Stimulated activated CD4-positive, alpha-beta T cell treated with anti-CD3 and anti-CD28 coated beads, TNF-alpha, amount 100 ng/mL, for 4 hours (primary cell): Measurements from ENCODE around the gene CADM1.

ENCODE experiments used
- DNase-seq, 3 experiments: peaks; one replicate each; pipeline ENCODE4 v3.0.0-alpha.2; 2020; ENCODE audit warnings: low read depth in 3 of 3

Gene CADM1

GRCh38 chr11:115279813-115280761 lies 224.1 kb downstream of the CADM1 start:
- no peak for DNase-seq

GRCh38 chr11:115276799-115277198 lies 227.4 kb downstream of the CADM1 start:
- no peak for DNase-seq

- DNase-seq, result no peak
These were observed 228.0 kb downstream of the CADM1 start for GRCh38 chr11:115276191-115276590.

GRCh38 chr11:115275045-115275444 lies 229.2 kb downstream of the CADM1 start:
- DNase-seq, result no peak

- DNase-seq, result no peak
These were observed 231.3 kb downstream of the CADM1 start for GRCh38 chr11:115272925-115273324.

- DNase-seq, result no peak
These were observed 232.6 kb downstream of the CADM1 start for GRCh38 chr11:115271643-115272042.

GRCh38 chr11:115269191-115269950 lies 234.8 kb downstream of the CADM1 start:
- no peak for DNase-seq

GRCh38 chr11:115267871-115268270 lies 236.3 kb downstream of the CADM1 start:
- no peak for DNase-seq

GRCh38 chr11:115267238-115267781 lies 236.9 kb downstream of the CADM1 start:
- no peak for DNase-seq

- DNase-seq, result no peak
These were observed 238.1 kb downstream of the CADM1 start for GRCh38 chr11:115266066-115266639.

GRCh38 chr11:115263799-115264656 lies 240.2 kb downstream of the CADM1 start:
- no peak for DNase-seq

- no peak for DNase-seq
These were observed 246.0 kb downstream of the CADM1 start for GRCh38 chr11:115258216-115258615.

GRCh38 chr11:115257678-115258077 lies 246.5 kb downstream of the CADM1 start:
- no peak for DNase-seq

- no peak for DNase-seq
These were observed 246.9 kb downstream of the CADM1 start for GRCh38 chr11:115257270-115257669.

- DNase-seq, result no peak
These were observed 247.6 kb downstream of the CADM1 start for GRCh38 chr11:115256397-115257197.

GRCh38 chr11:115255006-115255762 lies 249.0 kb downstream of the CADM1 start:
- DNase-seq, result no peak

GRCh38 chr11:115251126-115251525 lies 253.1 kb downstream of the CADM1 start:
- DNase-seq, result no peak

- no peak for DNase-seq
These were observed 255.1 kb downstream of the CADM1 start for GRCh38 chr11:115249061-115249578.

- DNase-seq, result no peak
These were observed 256.3 kb downstream of the CADM1 start for GRCh38 chr11:115247953-115248352.
